HCT116 (cell line): ENCODE measurements around the gene TRUB1. TPM values are rescaled to one million over a fixed set of nuclear protein-coding genes. Genes with fewer than 3 reads are reported as not detected.

Source experiments
- ATAC-seq: fragments of 200-7000 bp; cut with Tn5 transposase; 2 replicates; pipeline ENCODE4 v1.9.1; 2020; ENCODE audit warnings: mild to moderate bottlenecking, moderate library complexity
- BruUV-seq: library from RNA; stranded (reverse); fragments of 400-500 nt; replicated peaks from 2 replicates; lab custom pipeline; 2021; lab: Mats Ljungman, UMichigan
- CTCF ChIA-PET: fragments of 300-600 bp; sonication (Branson Sonifier 250); formaldehyde crosslinking; loops from one replicate; lab custom pipeline; 2021; ENCODE audit warnings: antibody characterized with exemption; lab: Charles Lee
- POLR2A ChIA-PET: fragments of 300-600, 350-600 bp; sonication (Branson Sonifier 250); formaldehyde crosslinking; loops from one replicate; lab custom pipeline; 2021; ENCODE audit warnings: antibody characterized with exemption; lab: Charles Lee
- RAD21 ChIA-PET, 2 experiments: fragments of 300-600 bp; sonication (Branson Sonifier 250); formaldehyde crosslinking; loops; one replicate each; lab custom pipeline; 2023; ENCODE audit warnings: low total read pairs in 2 of 2; ENCODE audit not compliant: uncharacterized antibody in 2 of 2, unreplicated experiment in 2 of 2, low non-redundant PET in 1 of 2; lab: Charles Lee
- DNase-seq: peaks from one replicate; pipeline ENCODE4 v3.0.0-alpha.2; 2010; ENCODE audit warnings: low read depth, low spot score
- H2AFZ ChIP-seq: fragments of 200-600 bp; shearing (Covaris generic), sonication (generic); 2 replicates; pipeline ENCODE4 v1.6.1; 2017; ENCODE audit warnings: low read depth, mixed run types, mixed read lengths, antibody characterized with exemption, low read length; ENCODE audit not compliant: poor library complexity, severe bottlenecking
- H3K27ac ChIP-seq: 2 replicates; pipeline ENCODE4 v1.5.1; 2012; ENCODE audit warnings: low read depth, low read length
- H3K27me3 ChIP-seq: fragments of 200-600 bp; sonication (generic); 2 replicates; pipeline ENCODE4 v1.6.1; 2016; ENCODE audit warnings: mixed run types, low read length, mixed read lengths; ENCODE audit not compliant: insufficient read depth
- H3K36me3 ChIP-seq, 2 experiments: fragments of 200-500 bp in 1 of 2; fragments of 200-600 bp in 1 of 2; sonication (Bioruptor generic) in 1 of 2; sonication (generic) in 1 of 2; 2 replicates each; pipeline versions ENCODE4 v1.5.1 to v1.6.1; 2014 to 2016; ENCODE audit warnings: low read length in 2 of 2, inconsistent platforms in 1 of 2, mixed read lengths in 1 of 2, mixed run types in 1 of 2; ENCODE audit not compliant: insufficient read depth in 2 of 2, control insufficient read depth in 1 of 2
- H3K4me1 ChIP-seq, 2 experiments: fragments of 200-600 bp in 1 of 2; sonication (generic) in 1 of 2; 2 replicates each; pipeline versions ENCODE4 v1.5.1 to v1.6.1; 2012 to 2017; ENCODE audit warnings: low read length in 2 of 2, inconsistent platforms in 1 of 2, mild to moderate bottlenecking in 1 of 2, mixed read lengths in 1 of 2, mixed run types in 1 of 2, moderate library complexity in 1 of 2; ENCODE audit not compliant: insufficient read depth in 2 of 2, control insufficient read depth in 1 of 2
- H3K4me2 ChIP-seq: fragments of 200-600 bp; sonication (generic); 2 replicates; pipeline ENCODE4 v1.6.1; 2017; ENCODE audit warnings: mixed run types, low read length, mixed read lengths
- H3K4me3 ChIP-seq, 2 experiments: fragments of 200-600 bp in 1 of 2; sonication (generic) in 1 of 2; replicated peaks in 1 of 2; 2 replicates each; pipeline ENCODE4 v1.5.1; 2011 to 2016; ENCODE audit warnings: low read length in 2 of 2, control low read depth in 1 of 2, low read depth in 1 of 2, mild to moderate bottlenecking in 1 of 2, mixed read lengths in 1 of 2, mixed run types in 1 of 2
- H3K79me2 ChIP-seq: fragments of 200-600 bp; sonication (generic); 2 replicates; pipeline ENCODE4 v1.6.1; 2017; ENCODE audit warnings: mild to moderate bottlenecking, mixed run types, low read length, moderate library complexity, mixed read lengths; ENCODE audit not compliant: insufficient read depth
- H3K9ac ChIP-seq: fragments of 200-600 bp; sonication (generic); 2 replicates; pipeline ENCODE4 v1.6.1; 2016; ENCODE audit warnings: low read length, mixed read lengths
- H3K9me2 ChIP-seq: fragments of 200-600 bp; sonication (generic), shearing (Covaris generic); 2 replicates; pipeline ENCODE4 v1.6.1; 2017; ENCODE audit warnings: mixed run types, mild to moderate bottlenecking, moderate library complexity; ENCODE audit not compliant: insufficient read depth
- H3K9me3 ChIP-seq, 2 experiments: fragments of 200-500 bp in 1 of 2; fragments of 200-600 bp in 1 of 2; sonication (Bioruptor generic) in 1 of 2; sonication (generic) in 1 of 2; 2 replicates each; pipeline ENCODE4 v1.6.1; 2014 to 2017; ENCODE audit warnings: low read length in 2 of 2, mixed read lengths in 2 of 2, inconsistent platforms in 1 of 2, low read depth in 1 of 2, mild to moderate bottlenecking in 1 of 2, mixed run types in 1 of 2, moderate library complexity in 1 of 2; ENCODE audit not compliant: control insufficient read depth in 1 of 2, insufficient read depth in 1 of 2
- H4K20me1 ChIP-seq: fragments of 200-600 bp; sonication (generic), shearing (Covaris generic); 2 replicates; pipeline ENCODE4 v1.6.1; 2017; ENCODE audit warnings: mixed run types, mild to moderate bottlenecking, moderate library complexity; ENCODE audit not compliant: insufficient read depth
- ATF3 ChIP-seq: IDR thresholded peaks from 2 replicates; pipeline ENCODE4 v1.6.1; 2012
- CEBPB ChIP-seq: IDR thresholded peaks from 2 replicates; pipeline ENCODE4 v1.6.1; 2012; ENCODE audit warnings: low read depth
- EGR1 ChIP-seq: IDR thresholded peaks from 2 replicates; pipeline ENCODE4 v1.6.1; 2012; ENCODE audit warnings: low read depth
- ELF1 ChIP-seq: IDR thresholded peaks from 2 replicates; pipeline ENCODE4 v1.6.1; 2012; ENCODE audit warnings: low read depth, borderline replicate concordance
- EZH2phosphoT487 ChIP-seq: fragments of 200-600 bp; IDR thresholded peaks from 2 replicates; pipeline ENCODE4 v1.6.1; 2018; ENCODE audit warnings: antibody characterized with exemption, borderline replicate concordance
- FOSL1 ChIP-seq: IDR thresholded peaks from 2 replicates; pipeline ENCODE4 v1.6.1; 2012; ENCODE audit warnings: low read depth
- JUND ChIP-seq: IDR thresholded peaks from 2 replicates; pipeline ENCODE4 v1.6.1; 2012
- MAX ChIP-seq: IDR thresholded peaks from 2 replicates; pipeline ENCODE4 v1.6.1; 2012
- POLR2A ChIP-seq: IDR thresholded peaks from 2 replicates; pipeline ENCODE4 v1.7.0; 2011; ENCODE audit warnings: borderline replicate concordance; ENCODE audit not compliant: insufficient read depth, insufficient read length; ENCODE audit errors: extremely low read depth
- POLR2AphosphoS5 ChIP-seq: IDR thresholded peaks from 2 replicates; pipeline ENCODE4 v1.6.1; 2011; ENCODE audit warnings: mild to moderate bottlenecking, low read depth, low read length, moderate library complexity
- REST ChIP-seq: IDR thresholded peaks from 2 replicates; pipeline ENCODE4 v1.6.1; 2012; ENCODE audit warnings: low read depth
- TCF7L2 ChIP-seq: IDR thresholded peaks from 2 replicates; pipeline ENCODE4 v1.7.0; 2011; ENCODE audit warnings: borderline replicate concordance, inconsistent platforms; ENCODE audit not compliant: insufficient read depth, insufficient read length; ENCODE audit errors: extremely low read depth
- ZBTB33 ChIP-seq: IDR thresholded peaks from 2 replicates; pipeline ENCODE4 v1.6.1; 2011; ENCODE audit warnings: mild to moderate bottlenecking, low read length, moderate library complexity; ENCODE audit not compliant: insufficient replicate concordance; ENCODE audit errors: extremely low read depth
- ZFX ChIP-seq: fragments of 450-650 bp; IDR thresholded peaks from 2 replicates; pipeline ENCODE4 v1.6.1; 2017
- ZNF274 ChIP-seq: fragments of 200-500 bp; sonication (Bioruptor generic); IDR thresholded peaks from 2 replicates; pipeline ENCODE4 v1.6.1; 2014; ENCODE audit warnings: mild to moderate bottlenecking, low read depth, low read length, inconsistent platforms
- intact Hi-C: fragments of 100-400 bp; cut with micrococcal nuclease; formaldehyde crosslinking; loops from 2 replicates; pipeline ENCODE4 v1.10.0; 2022
- total RNA-seq: library from RNA; stranded (reverse); gene quantifications from one replicate; pipeline ENCODE4 v1.2.1, GENCODE V29; 2021; ENCODE audit not compliant: unreplicated experiment

Gene TRUB1
- total RNA-seq, 1 experiment from 2014 or later: 44.1 TPM

- Histone ChIP-seq H3K27ac (no peak overlapping the region), H3K36me3 (no peaks in the 10 kb centered on the region), H3K4me2 (no peak overlapping the region), H4K20me1 (no peaks in the 10 kb centered on the region), H3K4me1 (no peaks in the 10 kb centered on the region), H3K9ac (no peak overlapping the region), H3K9me3 (0 out of 4 replicates have a peak, but pooled peaks cover 0 to 4% of the 10 kb centered on the region in 2 experiments), H3K4me3 (no peak overlapping the region), H3K27me3 (no peaks in the 10 kb centered on the region), H3K9me2 (no peaks in the 10 kb centered on the region), H3K79me2 (no peaks in the 10 kb centered on the region), H2AFZ (no peak overlapping the region)
- intact Hi-C loops: no loop called here
- POLR2A ChIA-PET: no interaction called here
- CTCF ChIA-PET: no interaction called here
- TF ChIP-seq ZBTB33: no peak
- TF ChIP-seq MAX: no peak
- TF ChIP-seq FOSL1: no peak
- ATAC-seq (no peak), DNase-seq (no peak)
- RAD21 ChIA-PET: no interaction called here
- no TSS peak for BruUV-seq
Observed at GRCh38 chr10:114990991-114991390, 53.0 kb downstream of the TRUB1 start.

GRCh38 chr10:114992189-114992775 is 54.3 kb downstream of the TRUB1 start:
- H3K79me2 ChIP-seq: no peaks in the 10 kb centered on the region
- no peaks in the 10 kb centered on the region for H3K9me3 ChIP-seq
- H3K4me1 ChIP-seq: no peaks in the 10 kb centered on the region
- H3K4me2 ChIP-seq: no peak overlapping the region
- BruUV-seq: no TSS peak
- ATAC-seq: no peak
- no peaks in the 10 kb centered on the region for H3K9me2 ChIP-seq
- H3K27ac ChIP-seq: no peak overlapping the region
- H3K4me3 ChIP-seq: no peak overlapping the region
- ChIA-PET RAD21 (no interaction called here), CTCF (no interaction called here), POLR2A (no interaction called here)
- no peak overlapping the region for H2AFZ ChIP-seq
- H3K27me3 ChIP-seq: no peaks in the 10 kb centered on the region
- intact Hi-C loops: no loop called here
- H3K36me3 ChIP-seq: no peaks in the 10 kb centered on the region
- no peak overlapping the region for H3K9ac ChIP-seq
- no peaks in the 10 kb centered on the region for H4K20me1 ChIP-seq
- DNase-seq: no peak
- TF ChIP-seq EZH2phosphoT487 (no peak), POLR2A (no peak), EGR1 (no peak), ZFX (no peak), POLR2AphosphoS5 (no peak), ZNF274 (no peak), MAX (no peak), JUND (no peak), TCF7L2 (no peak), ELF1 (no peak), CEBPB (no peak), REST (no peak), ATF3 (no peak)
